ENCODE data around the gene CDKN1C. TPM values are rescaled to one million over a fixed set of nuclear protein-coding genes. Genes with fewer than 3 reads are reported as not detected.

Gene CDKN1C
- total RNA-seq, 1 experiment from 2014 or later, result 15.4 TPM

- H2BK120ac ChIP-seq (ENCODE audit: low read depth, low read length, poor library complexity, severe bottlenecking), result no peak overlapping the region
- no peak overlapping the region for H2BK5ac ChIP-seq (ENCODE audit: insufficient read length, low read length)
- H3K9me3 Mint-ChIP-seq, result no peaks in the 10 kb centered on the region
- H2AK5ac ChIP-seq (ENCODE audit: insufficient read length, low read length), result no peak overlapping the region
- no peak overlapping the region for H3T11ph ChIP-seq (ENCODE audit: low read length)
- no peaks in the 10 kb centered on the region for H3K27me3 ChIP-seq (ENCODE audit: insufficient read depth, low read length)
- H3K18ac ChIP-seq (ENCODE audit: insufficient read length, low read depth, low read length), result no peak overlapping the region
- no peak overlapping the region for H3K4me3 Mint-ChIP-seq
- no peak overlapping the region for H3K4ac ChIP-seq (ENCODE audit: low read depth, low read length)
- no peaks in the 10 kb centered on the region for H3K23me2 ChIP-seq (ENCODE audit: insufficient read length, low read depth, low read length, poor library complexity, severe bottlenecking)
- no peak for TF ChIP-seq CTCF (conservative IDR thresholded peaks at IDR 0.05)
- H3K79me2 ChIP-seq (ENCODE audit: insufficient read depth, low read length), result no peaks in the 10 kb centered on the region
- H3K27ac Mint-ChIP-seq, result no peak overlapping the region; a peak in 1 of 7 replicates
- no peaks in the 10 kb centered on the region for H3K4me1 Mint-ChIP-seq
- H3K27me3 Mint-ChIP-seq (ENCODE audit: low read depth), result no peaks in the 10 kb centered on the region; the same call in 1 of the 2 replicates
- H2BK20ac ChIP-seq (ENCODE audit: low read depth, low read length, poor library complexity, severe bottlenecking), result no peak overlapping the region
- no peak overlapping the region for H3K9ac ChIP-seq (ENCODE audit: extremely low read depth, insufficient read length, low read length)
- no CpG with 5 or more reads among the region's 13 CpGs for WGBS (ENCODE audit: extremely low coverage, insufficient read length, low lambda C conversion rate)
- no peaks in the 10 kb centered on the region; a peak in 1 of 7 replicates for H3K36me3 Mint-ChIP-seq (ENCODE audit: insufficient read depth in 1 of 3, low read depth in 3 of 3)
- H2AFZ ChIP-seq (ENCODE audit: low read length), result no peak overlapping the region
- H3K4me2 ChIP-seq (ENCODE audit: insufficient read depth, insufficient read length, low read length), result no peak overlapping the region
- H3K9me3 ChIP-seq (ENCODE audit: control insufficient read depth, low read depth, low read length), result no peaks in the 10 kb centered on the region
- H3K79me1 ChIP-seq (ENCODE audit: insufficient read depth, low read depth, low read length, poor library complexity, severe bottlenecking), result no peaks in the 10 kb centered on the region
- H4K8ac ChIP-seq (replicated peaks; ENCODE audit: insufficient read length, low read depth, low read length), result no peak overlapping the region
- no peak overlapping the region for H3K23ac ChIP-seq (ENCODE audit: insufficient read length, low read depth, low read length)
- no peaks in the 10 kb centered on the region for H3K4me1 ChIP-seq (ENCODE audit: insufficient read depth, low read length)
- H3K14ac ChIP-seq (ENCODE audit: insufficient read depth, low read length), result no peak overlapping the region
- DNase-seq, result no peak
- no peak overlapping the region for H4K91ac ChIP-seq (ENCODE audit: insufficient read length, low read depth, low read length)
- H4K5ac ChIP-seq (ENCODE audit: insufficient read length, low read depth, low read length), result no peak overlapping the region
- H2BK12ac ChIP-seq (ENCODE audit: insufficient read length, low read depth, low read length), result no peak overlapping the region
- no peak overlapping the region for H2BK15ac ChIP-seq (ENCODE audit: low read depth, low read length)
- no peak overlapping the region for H3K56ac ChIP-seq (ENCODE audit: insufficient read length, low read depth, low read length)
- H3K27ac ChIP-seq (ENCODE audit: insufficient read length, low read depth, low read length), result no peak overlapping the region
- H4K20me1 ChIP-seq (ENCODE audit: control insufficient read depth, insufficient read depth, insufficient read length), result no peaks in the 10 kb centered on the region
Measured at GRCh38 chr11:2919837-2920236, 34.3 kb upstream of the CDKN1C start.
